ENCODE data around the gene TMEM255B.

The TMEM255B gene

GRCh38 chr13:113834496-113835200, 75.6 kb downstream of the TMEM255B start:
- no peak for DNase-seq (ENCODE audit: low read depth)

- DNase-seq (ENCODE audit: low read depth): peak; percentile 79
Measured at GRCh38 chr13:113835461-113836270, 76.6 kb downstream of the TMEM255B start.

- DNase-seq (ENCODE audit: low read depth): peak; percentile 79
Measured at GRCh38 chr13:113836768-113837559, 77.9 kb downstream of the TMEM255B start.

- DNase-seq (ENCODE audit: low read depth): peak; percentile 99
Measured at GRCh38 chr13:113837560-113838355, 78.7 kb downstream of the TMEM255B start.

- no peak for DNase-seq (ENCODE audit: low read depth)
Measured at GRCh38 chr13:113838711-113839201, 79.7 kb downstream of the TMEM255B start.

GRCh38 chr13:113839536-113840204, 80.6 kb downstream of the TMEM255B start:
- DNase-seq (ENCODE audit: low read depth): no peak

GRCh38 chr13:113840541-113841352, 81.7 kb downstream of the TMEM255B start:
- no peak for DNase-seq (ENCODE audit: low read depth)

GRCh38 chr13:113841353-113841650, 82.3 kb downstream of the TMEM255B start:
- no peak for DNase-seq (ENCODE audit: low read depth)

- no peak for DNase-seq (ENCODE audit: low read depth)
Measured at GRCh38 chr13:113842336-113843062, 83.5 kb downstream of the TMEM255B start.

- DNase-seq (ENCODE audit: low read depth): no peak
Measured at GRCh38 chr13:113843063-113843654, 84.1 kb downstream of the TMEM255B start.

GRCh38 chr13:113843864-113844556, 85.0 kb downstream of the TMEM255B start:
- no peak for DNase-seq (ENCODE audit: low read depth)

GRCh38 chr13:113845055-113845454, 86.0 kb downstream of the TMEM255B start:
- DNase-seq (ENCODE audit: low read depth): no peak

GRCh38 chr13:113845723-113846635, 87.0 kb downstream of the TMEM255B start:
- DNase-seq (ENCODE audit: low read depth): no peak

- no peak for DNase-seq (ENCODE audit: low read depth)
Measured at GRCh38 chr13:113846636-113847318, 87.8 kb downstream of the TMEM255B start.

GRCh38 chr13:113848020-113848419, 89.0 kb downstream of the TMEM255B start:
- no peak for DNase-seq (ENCODE audit: low read depth)

GRCh38 chr13:113848431-113849260, 89.6 kb downstream of the TMEM255B start:
- no peak for DNase-seq (ENCODE audit: low read depth)
